Nephron progenitor cell (in vitro differentiated cells): Measurements from ENCODE around the gene SAYSD1.

Source experiments
- DNase-seq: peaks from one replicate; pipeline ENCODE4 v3.0.0; 2021
- H3K27ac Mint-ChIP-seq: 2 replicates; pipeline ENCODE4 v1.8.0; 2021; ENCODE audit warnings: mild to moderate bottlenecking, moderate library complexity, mixed read lengths
- H3K27me3 Mint-ChIP-seq: 2 replicates; pipeline ENCODE4 v1.8.0; 2021; ENCODE audit warnings: mild to moderate bottlenecking, low read depth, mixed read lengths; ENCODE audit not compliant: poor library complexity
- H3K36me3 Mint-ChIP-seq: 2 replicates; pipeline ENCODE4 v1.8.0; 2021; ENCODE audit warnings: low read depth, mixed read lengths
- H3K4me1 Mint-ChIP-seq: 2 replicates; pipeline ENCODE4 v1.8.0; 2021; ENCODE audit warnings: mixed read lengths
- H3K4me3 Mint-ChIP-seq: 2 replicates; pipeline ENCODE4 v1.8.0; 2021; ENCODE audit warnings: mild to moderate bottlenecking, moderate library complexity, mixed read lengths
- H3K9me3 Mint-ChIP-seq: 2 replicates; pipeline ENCODE4 v1.8.0; 2021; ENCODE audit warnings: mild to moderate bottlenecking, moderate library complexity, mixed read lengths
- CTCF ChIP-seq: fragments of 200-600 bp; sonication (generic); IDR thresholded peaks from 2 replicates; pipeline ENCODE4 v1.5.0; 2021; ENCODE audit warnings: antibody characterized with exemption

Gene SAYSD1

DNA sequence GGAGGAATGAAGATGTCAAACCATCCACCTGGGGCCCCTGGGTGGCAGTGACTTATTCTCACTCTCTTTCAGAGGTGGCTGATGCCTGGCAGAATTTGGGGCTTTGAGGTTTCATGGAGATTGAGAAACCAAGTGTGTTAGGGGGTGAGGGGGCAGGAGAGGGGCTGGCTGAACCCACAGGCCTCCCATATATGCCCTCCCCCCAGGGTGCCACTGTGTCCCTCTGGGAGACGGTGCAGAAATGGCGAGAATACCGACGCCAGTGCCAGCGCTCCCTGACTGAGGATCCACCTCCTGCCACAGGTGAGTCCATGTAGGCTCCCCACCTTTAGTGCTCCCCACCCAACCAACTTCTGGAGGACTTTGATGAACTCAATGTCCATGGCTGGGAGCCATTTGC is 58.8 kb downstream of the SAYSD1 start:
- peaks cover 43% of the 10 kb centered on the region for H3K4me1 Mint-ChIP-seq
- H3K36me3 Mint-ChIP-seq: no peaks in the 10 kb centered on the region
- TF ChIP-seq CTCF: no peak
- no peaks in the 10 kb centered on the region for H3K9me3 Mint-ChIP-seq
- peaks cover 52% of the 10 kb centered on the region for H3K27me3 Mint-ChIP-seq
- no peak for DNase-seq
- no peak overlapping the region for H3K4me3 Mint-ChIP-seq
- no peak overlapping the region for H3K27ac Mint-ChIP-seq

DNA sequence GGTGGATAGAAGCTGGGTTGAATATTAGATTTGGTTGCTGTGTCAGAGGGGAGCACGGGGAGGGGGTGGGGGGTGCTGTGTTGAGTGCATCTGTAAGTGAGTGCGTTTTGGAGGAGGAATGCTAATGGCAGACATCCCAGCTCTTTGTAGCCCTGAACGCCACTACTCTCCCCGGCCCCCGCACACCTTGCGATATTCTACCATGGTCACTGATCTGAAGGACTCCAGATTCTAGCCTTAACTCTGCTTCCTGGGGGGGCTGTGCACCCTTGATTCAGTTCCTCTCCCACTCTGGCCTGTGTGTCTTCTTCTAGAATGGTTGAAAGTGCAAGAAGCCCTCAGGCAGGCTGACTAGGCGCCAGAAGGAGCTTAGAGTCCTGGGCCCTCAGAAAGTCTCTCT is 59.3 kb downstream of the SAYSD1 start:
- H3K4me1 Mint-ChIP-seq: peaks cover 38% of the 10 kb centered on the region

DNA sequence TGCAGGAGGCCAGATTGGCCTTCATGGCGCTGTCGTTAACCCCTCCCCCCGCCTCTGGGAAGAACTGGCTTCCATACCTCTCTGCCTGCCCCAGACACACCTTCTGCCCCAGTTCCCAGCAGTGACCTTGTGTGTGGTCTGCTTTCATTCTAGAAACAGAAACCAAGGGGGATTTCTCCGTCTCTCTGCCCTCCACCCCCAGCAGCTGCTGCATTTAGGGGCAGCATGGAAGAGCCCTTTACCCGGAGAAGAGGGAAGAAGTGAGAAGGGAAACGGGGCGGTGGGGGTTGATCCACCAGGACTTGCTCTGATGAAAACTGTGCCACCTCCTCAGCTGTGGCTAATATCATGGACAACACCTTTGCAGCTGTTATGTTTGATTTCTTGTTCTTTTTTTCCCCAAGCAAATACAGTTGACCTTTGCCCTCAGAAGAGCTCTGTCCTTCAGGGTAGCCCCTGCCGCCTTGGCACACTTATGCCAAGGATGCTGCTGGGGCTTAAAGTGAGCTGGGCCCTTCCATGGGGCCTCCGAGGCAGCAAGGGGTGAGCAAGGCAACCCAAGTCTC is 60.3 kb downstream of the SAYSD1 start:
- H3K4me3 Mint-ChIP-seq: no peak overlapping the region
- no peak overlapping the region for H3K27ac Mint-ChIP-seq
- peaks cover 64% of the 10 kb centered on the region for H3K27me3 Mint-ChIP-seq
- H3K9me3 Mint-ChIP-seq: no peaks in the 10 kb centered on the region
- H3K36me3 Mint-ChIP-seq: no peaks in the 10 kb centered on the region
- no peak for DNase-seq
- H3K4me1 Mint-ChIP-seq: peaks cover 29% of the 10 kb centered on the region
- TF ChIP-seq CTCF: no peak

More for the DNA sequence above, 59.3 kb downstream of the SAYSD1 start:
- H3K9me3 Mint-ChIP-seq: no peaks in the 10 kb centered on the region
- DNase-seq: no peak
- no peaks in the 10 kb centered on the region for H3K36me3 Mint-ChIP-seq
- no peak overlapping the region for H3K27ac Mint-ChIP-seq
- no peak for TF ChIP-seq CTCF
- peaks cover 58% of the 10 kb centered on the region for H3K27me3 Mint-ChIP-seq
- no peak overlapping the region for H3K4me3 Mint-ChIP-seq
